ENCODE data around the gene SIGLEC5. TPM values are rescaled to one million over a fixed set of nuclear protein-coding genes. Genes with fewer than 3 reads are reported as not detected.

Gene SIGLEC5
- total RNA-seq, 1 donor from 2014 or later: not detected

GRCh38 chr19:51598159-51598915 is 31.9 kb downstream of the SIGLEC5 start:
- Mint-ChIP-seq H3K9me3 (peaks cover 20% of the 10 kb centered on the region), H3K4me3 (no peak overlapping the region), H3K27me3 (ENCODE audit: low read depth) (peaks cover 18% of the 10 kb centered on the region), H3K36me3 (peaks cover 19% of the 10 kb centered on the region), H3K4me1 (peaks cover 17% of the 10 kb centered on the region), H3K27ac (no peak overlapping the region)
- no peak for TF ChIP-seq CTCF (IDR thresholded peaks at IDR 0.05; ENCODE audit: unreplicated experiment)
- DNase-seq (ENCODE audit: low spot score in 2 of 2, unreplicated experiment in 2 of 2): no peak

DNA sequence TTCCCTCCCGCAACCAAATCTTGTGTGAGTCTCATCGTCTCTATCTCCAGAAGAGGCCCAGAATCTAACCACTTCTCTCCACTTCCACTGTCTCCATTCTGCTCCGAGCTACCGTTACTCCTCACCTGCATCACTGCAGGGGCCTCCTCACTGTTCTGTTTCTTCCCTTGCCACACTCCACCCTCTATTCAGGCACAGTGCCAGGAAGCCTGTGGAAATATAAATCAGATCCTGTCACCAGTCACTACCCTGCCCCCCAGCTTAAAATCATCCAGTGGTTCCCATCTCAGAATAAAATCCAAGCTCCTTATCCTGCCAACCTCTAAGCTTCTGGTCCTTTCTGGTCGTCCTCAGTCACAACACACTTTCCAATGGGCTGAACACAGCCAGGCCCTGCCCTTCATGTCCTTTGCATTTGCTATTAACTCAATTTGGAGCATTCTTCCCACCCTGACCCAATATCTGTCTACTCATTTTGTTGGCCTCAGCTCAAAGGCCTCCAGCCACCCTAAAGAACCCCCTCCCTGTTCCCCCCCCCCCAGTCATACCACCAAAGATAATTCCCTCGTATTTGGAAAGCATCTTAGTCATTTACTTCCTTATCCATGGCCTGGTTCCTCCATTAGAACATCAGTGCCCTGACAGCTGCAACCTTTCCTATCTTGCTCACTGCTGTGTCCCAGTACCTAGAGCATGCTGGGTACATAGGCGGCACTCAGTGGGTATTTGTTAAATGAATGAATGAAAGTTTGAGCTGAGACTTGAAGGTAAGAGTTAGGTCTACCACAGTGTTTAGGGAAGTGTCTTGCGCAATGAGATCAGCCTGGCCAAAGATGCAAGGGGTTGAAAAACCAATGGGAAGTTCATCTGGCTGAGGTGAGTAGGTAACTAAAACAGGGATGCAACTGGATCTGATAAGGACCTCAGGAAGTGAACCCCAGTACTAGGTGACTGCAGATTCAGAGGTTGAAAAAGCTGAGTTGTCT is 34.7 kb downstream of the SIGLEC5 start:
- H3K4me3 Mint-ChIP-seq: peak overlapping the region; percentile 82
- H3K27ac Mint-ChIP-seq: no peak overlapping the region
- peaks cover 6% of the 10 kb centered on the region for H3K36me3 Mint-ChIP-seq
- TF ChIP-seq CTCF (IDR thresholded peaks at IDR 0.05; ENCODE audit: unreplicated experiment): no peak
- peaks cover 10% of the 10 kb centered on the region for H3K27me3 Mint-ChIP-seq (ENCODE audit: low read depth)
- H3K9me3 Mint-ChIP-seq: peaks cover 15% of the 10 kb centered on the region
- DNase-seq (ENCODE audit: low spot score in 2 of 2, unreplicated experiment in 2 of 2): no peak
- peaks cover 20% of the 10 kb centered on the region for H3K4me1 Mint-ChIP-seq

DNA sequence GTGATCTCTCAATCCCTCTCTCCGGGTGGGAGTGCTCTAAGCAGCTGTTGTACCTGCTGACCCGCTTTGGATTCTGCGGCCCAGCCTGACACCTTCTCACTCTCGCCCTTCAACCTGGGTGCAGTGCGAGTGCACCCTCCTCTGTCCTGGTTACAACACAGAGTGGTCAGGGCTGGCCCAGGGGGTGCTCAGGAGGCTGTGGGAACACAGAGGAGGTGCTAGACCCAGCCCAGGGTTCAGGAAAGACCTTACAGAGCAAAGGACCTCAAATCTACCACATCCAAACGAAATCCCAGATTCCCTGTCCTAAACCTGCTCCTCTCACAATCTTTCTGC is 35.5 kb downstream of the SIGLEC5 start:
- peaks cover 3% of the 10 kb centered on the region for H3K27me3 Mint-ChIP-seq (ENCODE audit: low read depth)
- H3K4me3 Mint-ChIP-seq: peak overlapping the region; percentile 82
- H3K36me3 Mint-ChIP-seq: peaks cover 1% of the 10 kb centered on the region
- peak overlapping the region; percentile 76 for H3K27ac Mint-ChIP-seq
- no peak for DNase-seq (ENCODE audit: low spot score in 2 of 2, unreplicated experiment in 2 of 2)
- H3K4me1 Mint-ChIP-seq: peaks cover 20% of the 10 kb centered on the region
- peaks cover 10% of the 10 kb centered on the region for H3K9me3 Mint-ChIP-seq
- TF ChIP-seq CTCF (IDR thresholded peaks at IDR 0.05; ENCODE audit: unreplicated experiment): no peak

DNA sequence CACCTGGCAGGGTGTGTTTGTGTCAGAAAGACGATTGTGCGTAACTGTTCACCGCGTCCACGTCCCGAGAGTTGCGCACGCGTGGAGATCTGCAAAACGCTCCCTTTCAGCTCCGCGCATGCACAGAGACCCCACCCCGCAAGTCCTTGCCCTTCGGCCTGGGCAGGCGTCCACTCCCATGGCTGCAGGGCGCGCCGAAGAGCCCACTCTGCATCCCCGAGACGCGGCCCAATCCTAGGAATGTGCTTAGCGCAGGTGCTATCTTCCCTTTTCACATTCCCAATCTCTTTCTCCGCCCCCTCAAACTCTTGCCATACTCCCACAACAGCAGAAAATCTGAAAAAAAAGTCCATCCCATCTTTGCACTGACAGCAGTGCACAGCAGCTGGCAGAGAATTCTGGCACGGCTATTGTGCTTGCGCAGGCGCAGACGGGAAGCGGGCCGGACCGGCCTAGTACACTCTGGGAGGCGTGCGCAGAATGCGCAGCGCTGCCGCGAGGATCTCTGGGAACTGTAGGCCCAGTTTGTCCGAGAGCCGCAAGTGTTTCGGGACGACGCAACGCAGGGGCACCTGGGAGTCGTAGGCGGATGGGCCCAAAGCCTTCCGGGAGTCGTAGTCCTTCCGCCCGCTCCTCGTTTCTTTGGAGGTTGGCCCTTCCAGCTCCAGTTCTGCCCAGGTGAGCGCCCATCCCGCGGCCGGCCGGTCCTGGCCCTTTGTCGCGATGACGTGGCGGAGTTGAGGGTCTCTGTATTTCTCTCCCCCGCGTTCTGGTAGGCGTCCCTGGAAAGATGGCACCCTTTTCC is 36.0 kb downstream of the SIGLEC5 start:
- Mint-ChIP-seq H3K9me3 (peaks cover 14% of the 10 kb centered on the region), H3K4me1 (peaks cover 20% of the 10 kb centered on the region), H3K27me3 (ENCODE audit: low read depth) (no peaks in the 10 kb centered on the region), H3K4me3 (peak overlapping the region; percentile 82), H3K27ac (peak overlapping the region; percentile 76), H3K36me3 (peaks cover 6% of the 10 kb centered on the region)
- no peak for TF ChIP-seq CTCF (IDR thresholded peaks at IDR 0.05; ENCODE audit: unreplicated experiment)
- peak; percentile 95 to 99 for DNase-seq (ENCODE audit: low spot score in 2 of 2, unreplicated experiment in 2 of 2)

- peak overlapping the region; percentile 82 for H3K4me3 Mint-ChIP-seq
- H3K27me3 Mint-ChIP-seq (ENCODE audit: low read depth): no peaks in the 10 kb centered on the region
- peaks cover 9% of the 10 kb centered on the region for H3K36me3 Mint-ChIP-seq
- H3K9me3 Mint-ChIP-seq: peaks cover 18% of the 10 kb centered on the region
- peaks cover 20% of the 10 kb centered on the region for H3K4me1 Mint-ChIP-seq
- peak overlapping the region; percentile 76 for H3K27ac Mint-ChIP-seq
- TF ChIP-seq CTCF (IDR thresholded peaks at IDR 0.05; ENCODE audit: unreplicated experiment): no peak
- DNase-seq (ENCODE audit: low spot score in 2 of 2, unreplicated experiment in 2 of 2): no peak
These were observed 36.9 kb downstream of the SIGLEC5 start for GRCh38 chr19:51593138-51593890.
